MG63 (cell line): ENCODE data around the gene SYNM. TPM values are rescaled to one million over a fixed set of nuclear protein-coding genes. Genes with fewer than 3 reads are reported as not detected.
"Not testable (repeated sequence)": the region's sequence is repeated elsewhere in the genome, so short reads cannot be mapped to it uniquely, and the experiment has no call there.

Experiments used
- DNase-seq: peaks from one replicate; pipeline ENCODE4 v3.0.0-alpha.2; 2020
- H3K27me3 ChIP-seq: fragments of 250-450 bp; sonication (Bioruptor Pico); 2 replicates; pipeline ENCODE4 v1.5.1; 2020; ENCODE audit warnings: mild to moderate bottlenecking, moderate library complexity
- H3K36me3 ChIP-seq: fragments of 250-450 bp; sonication (Bioruptor Pico); 2 replicates; pipeline ENCODE4 v1.5.1; 2020; ENCODE audit warnings: mild to moderate bottlenecking, moderate library complexity
- H3K4me3 ChIP-seq: fragments of 250-450 bp; sonication (Bioruptor Pico); 2 replicates; pipeline ENCODE4 v1.5.1; 2020; ENCODE audit warnings: mild to moderate bottlenecking, moderate library complexity
- H3K9me3 ChIP-seq: fragments of 250-450 bp; sonication (Bioruptor Pico); 2 replicates; pipeline ENCODE4 v1.5.1; 2020; ENCODE audit warnings: mild to moderate bottlenecking, moderate library complexity
- total RNA-seq: library from RNA; depleted of rRNA; stranded (reverse); fragments of >200 nt; shearing (Covaris generic); gene quantifications from 2 replicates; pipeline ENCODE4 v1.2.3, GENCODE V29; 2014; ENCODE audit warnings: low replicate concordance; rRNA removed

Gene SYNM
- total RNA-seq: 2.5 and 7.4 TPM in 2 replicates

- H3K9me3 ChIP-seq: no peaks in the 10 kb centered on the region
- peaks cover 6% of the 10 kb centered on the region for H3K27me3 ChIP-seq
- peak within 1 kb of the TSS; percentile 58 for H3K4me3 ChIP-seq
- no peaks in the 10 kb centered on the region for H3K36me3 ChIP-seq
- peak; percentile 85 for DNase-seq
These were observed at the start of gene SYNM for GRCh38 chr15:99104788-99105513. Gene SYNM (plus strand): TSS chr15:99105080. CDS start chr15:99105200, 120 bp downstream.

- H3K36me3 ChIP-seq: no peaks in the 10 kb centered on the region
- no peaks in the 10 kb centered on the region for H3K27me3 ChIP-seq
- no peak overlapping the region for H3K4me3 ChIP-seq
- H3K9me3 ChIP-seq: no peaks in the 10 kb centered on the region
- no peak for DNase-seq
These were observed 49.2 kb upstream of the SYNM start for GRCh38 chr15:99055555-99056134.

GRCh38 chr15:99057020-99057419 lies 47.9 kb upstream of the SYNM start:
- no peak for DNase-seq
- Histone ChIP-seq H3K9me3 (no peaks in the 10 kb centered on the region), H3K4me3 (no peak overlapping the region), H3K36me3 (no peaks in the 10 kb centered on the region), H3K27me3 (no peaks in the 10 kb centered on the region)

- Histone ChIP-seq H3K4me3 (no peak overlapping the region), H3K27me3 (no peaks in the 10 kb centered on the region), H3K36me3 (no peaks in the 10 kb centered on the region), H3K9me3 (no peaks in the 10 kb centered on the region)
- no peak for DNase-seq
These were observed 47.0 kb upstream of the SYNM start for GRCh38 chr15:99057697-99058420.

- DNase-seq: no peak
- H3K36me3 ChIP-seq: no peaks in the 10 kb centered on the region
- H3K4me3 ChIP-seq: peak overlapping the region; percentile 36
- H3K9me3 ChIP-seq: no peaks in the 10 kb centered on the region
- no peaks in the 10 kb centered on the region for H3K27me3 ChIP-seq
These were observed 46.4 kb upstream of the SYNM start for GRCh38 chr15:99058421-99058870.

GRCh38 chr15:99059010-99059981 lies 45.6 kb upstream of the SYNM start:
- H3K36me3 ChIP-seq: no peaks in the 10 kb centered on the region
- no peaks in the 10 kb centered on the region for H3K9me3 ChIP-seq
- H3K4me3 ChIP-seq: peak overlapping the region; percentile 49
- peak; percentile 82 for DNase-seq
- no peaks in the 10 kb centered on the region for H3K27me3 ChIP-seq

GRCh38 chr15:99060186-99060585 lies 44.7 kb upstream of the SYNM start:
- H3K9me3 ChIP-seq, H3K4me3 ChIP-seq, H3K27me3 ChIP-seq, DNase-seq, H3K36me3 ChIP-seq: not testable (repeated sequence)

GRCh38 chr15:99062226-99062625 lies 42.7 kb upstream of the SYNM start:
- Histone ChIP-seq H3K4me3 (no peak overlapping the region), H3K9me3 (no peaks in the 10 kb centered on the region), H3K36me3 (no peaks in the 10 kb centered on the region), H3K27me3 (no peaks in the 10 kb centered on the region)
- DNase-seq: no peak

GRCh38 chr15:99068186-99068585 lies 36.7 kb upstream of the SYNM start:
- DNase-seq: no peak
- H3K4me3 ChIP-seq: no peak overlapping the region
- H3K27me3 ChIP-seq: no peaks in the 10 kb centered on the region
- H3K9me3 ChIP-seq: no peaks in the 10 kb centered on the region
- no peaks in the 10 kb centered on the region for H3K36me3 ChIP-seq

- no peaks in the 10 kb centered on the region for H3K9me3 ChIP-seq
- no peak for DNase-seq
- H3K4me3 ChIP-seq: no peak overlapping the region
These were observed 34.7 kb upstream of the SYNM start for GRCh38 chr15:99070208-99070607.

GRCh38 chr15:99071091-99071680 lies 33.7 kb upstream of the SYNM start:
- no peak for DNase-seq
- Histone ChIP-seq H3K36me3 (no peaks in the 10 kb centered on the region), H3K9me3 (no peaks in the 10 kb centered on the region), H3K4me3 (no peak overlapping the region), H3K27me3 (no peaks in the 10 kb centered on the region)

More at GRCh38 chr15:99070208-99070607, 34.7 kb upstream of the SYNM start:
- H3K27me3 ChIP-seq: no peaks in the 10 kb centered on the region
- H3K36me3 ChIP-seq: no peaks in the 10 kb centered on the region

GRCh38 chr15:99073008-99073717 lies 31.7 kb upstream of the SYNM start:
- no peaks in the 10 kb centered on the region for H3K9me3 ChIP-seq
- H3K4me3 ChIP-seq: no peak overlapping the region
- no peaks in the 10 kb centered on the region for H3K36me3 ChIP-seq
- H3K27me3 ChIP-seq: no peaks in the 10 kb centered on the region
- DNase-seq: no peak

GRCh38 chr15:99074446-99074845 lies 30.4 kb upstream of the SYNM start:
- DNase-seq: no peak
- H3K36me3 ChIP-seq: no peaks in the 10 kb centered on the region
- no peaks in the 10 kb centered on the region for H3K9me3 ChIP-seq
- no peak overlapping the region for H3K4me3 ChIP-seq
- no peaks in the 10 kb centered on the region for H3K27me3 ChIP-seq

GRCh38 chr15:99075059-99075652 lies 29.7 kb upstream of the SYNM start:
- not testable (repeated sequence) for DNase-seq, H3K27me3 ChIP-seq, H3K4me3 ChIP-seq, H3K36me3 ChIP-seq, H3K9me3 ChIP-seq

- Histone ChIP-seq H3K27me3 (no peaks in the 10 kb centered on the region; the same call in 1 of the 2 replicates), H3K4me3 (no peak overlapping the region), H3K9me3 (no peaks in the 10 kb centered on the region), H3K36me3 (no peaks in the 10 kb centered on the region)
- no peak for DNase-seq
These were observed 28.8 kb upstream of the SYNM start for GRCh38 chr15:99076109-99076508.
